HFFc6 (cell line): Measurements from ENCODE around the gene NET1. TPM values are rescaled to one million over a fixed set of nuclear protein-coding genes. Genes with fewer than 3 reads are reported as not detected.

Source experiments
- DNase-seq: peaks from one replicate; pipeline ENCODE4 v3.0.0-alpha.2; 2018
- H3K27ac Mint-ChIP-seq: 2 replicates; pipeline ENCODE4 v1.8.0; 2020; ENCODE audit warnings: mild to moderate bottlenecking, mixed read lengths
- H3K27me3 Mint-ChIP-seq: 2 replicates; pipeline ENCODE4 v1.8.0; 2021; ENCODE audit warnings: mild to moderate bottlenecking, moderate library complexity, mixed read lengths; ENCODE audit not compliant: insufficient read depth
- H3K36me3 Mint-ChIP-seq: 2 replicates; pipeline ENCODE4 v1.8.0; 2021; ENCODE audit warnings: low read depth, mixed read lengths
- H3K4me1 Mint-ChIP-seq: 2 replicates; pipeline ENCODE4 v1.8.0; 2020; ENCODE audit warnings: low read depth, mixed read lengths
- H3K4me3 Mint-ChIP-seq: 2 replicates; pipeline ENCODE4 v1.8.0; 2020; ENCODE audit warnings: mild to moderate bottlenecking, moderate library complexity, mixed read lengths
- H3K9me3 Mint-ChIP-seq: 2 replicates; pipeline ENCODE4 v1.8.0; 2020; ENCODE audit warnings: mild to moderate bottlenecking, mixed read lengths
- CTCF ChIP-seq: fragments of 200-600 bp; sonication (generic); IDR thresholded peaks from 2 replicates; pipeline ENCODE4 v1.5.0; 2021; ENCODE audit warnings: antibody characterized with exemption, mild to moderate bottlenecking
- total RNA-seq, 6 experiments: library from RNA; stranded (reverse); fragmentation: NEBNext Ultra II Directional; extraction: Animal tissue kit (Norgen Biotek cat#: 25700); gene quantifications; 2 replicates in 1 of 6; 3 replicates in 5 of 6; pipeline ENCODE4 v1.2.3, GENCODE V29; 2021

The NET1 gene
- total RNA-seq, 6 experiments from 2014 or later = 65.1 to 92.9 (median 86.6) TPM

- H3K4me3 Mint-ChIP-seq = peak overlapping the region; percentile 98
- no peaks in the 10 kb centered on the region for H3K9me3 Mint-ChIP-seq
- DNase-seq = peak; percentile 82
- peak overlapping the region; percentile 96 for H3K27ac Mint-ChIP-seq
- H3K27me3 Mint-ChIP-seq = no peaks in the 10 kb centered on the region; the same call in 1 of the 2 replicates
- peaks cover 49% of the 10 kb centered on the region for H3K36me3 Mint-ChIP-seq
- peaks cover 47% of the 10 kb centered on the region for H3K4me1 Mint-ChIP-seq
- peak; percentile 62 for TF ChIP-seq CTCF
These were observed 37.5 kb downstream of the NET1 start for GRCh38 chr10:5449823-5450222.

GRCh38 chr10:5450605-5451384 is 38.4 kb downstream of the NET1 start:
- no peaks in the 10 kb centered on the region for H3K9me3 Mint-ChIP-seq
- H3K4me3 Mint-ChIP-seq = peak overlapping the region; percentile 98
- H3K36me3 Mint-ChIP-seq = peaks cover 49% of the 10 kb centered on the region
- DNase-seq = no peak
- peaks cover 42% of the 10 kb centered on the region for H3K4me1 Mint-ChIP-seq
- no peak for TF ChIP-seq CTCF
- no peaks in the 10 kb centered on the region; the same call in 1 of the 2 replicates for H3K27me3 Mint-ChIP-seq
- peak overlapping the region; percentile 61 for H3K27ac Mint-ChIP-seq

- H3K4me3 Mint-ChIP-seq = no peak overlapping the region
- H3K27me3 Mint-ChIP-seq = no peaks in the 10 kb centered on the region; the same call in 1 of the 2 replicates
- peaks cover 45% of the 10 kb centered on the region for H3K36me3 Mint-ChIP-seq
- H3K27ac Mint-ChIP-seq = peak overlapping the region; percentile 33; the same call in 1 of the 2 replicates
- H3K9me3 Mint-ChIP-seq = no peaks in the 10 kb centered on the region
- no peak for TF ChIP-seq CTCF
- H3K4me1 Mint-ChIP-seq = peaks cover 42% of the 10 kb centered on the region
- DNase-seq = no peak
These were observed 41.6 kb downstream of the NET1 start for GRCh38 chr10:5453749-5454489.

GRCh38 chr10:5456563-5456962 is 44.2 kb downstream of the NET1 start:
- DNase-seq = no peak
- no peak for TF ChIP-seq CTCF
- H3K27ac Mint-ChIP-seq = no peak overlapping the region
- H3K36me3 Mint-ChIP-seq = peaks cover 45% of the 10 kb centered on the region
- no peaks in the 10 kb centered on the region for H3K27me3 Mint-ChIP-seq
- H3K4me3 Mint-ChIP-seq = no peak overlapping the region
- H3K9me3 Mint-ChIP-seq = no peaks in the 10 kb centered on the region
- H3K4me1 Mint-ChIP-seq = peaks cover 29% of the 10 kb centered on the region

- peaks cover 31% of the 10 kb centered on the region for H3K4me1 Mint-ChIP-seq
- H3K4me3 Mint-ChIP-seq = no peak overlapping the region
- no peaks in the 10 kb centered on the region for H3K9me3 Mint-ChIP-seq
- no peak overlapping the region for H3K27ac Mint-ChIP-seq
- no peaks in the 10 kb centered on the region; the same call in 1 of the 2 replicates for H3K27me3 Mint-ChIP-seq
- no peak for DNase-seq
- H3K36me3 Mint-ChIP-seq = peaks cover 37% of the 10 kb centered on the region
- TF ChIP-seq CTCF = no peak
These were observed 45.4 kb downstream of the NET1 start for GRCh38 chr10:5457741-5458140.
